Measurements from ENCODE around the gene SAMD4A. TPM values are rescaled to one million over a fixed set of nuclear protein-coding genes. Genes with fewer than 3 reads are reported as not detected.

The SAMD4A gene
- polyA plus RNA-seq, 3 donors = 3.2 to 8.6 (median 4.2) TPM

DNA sequence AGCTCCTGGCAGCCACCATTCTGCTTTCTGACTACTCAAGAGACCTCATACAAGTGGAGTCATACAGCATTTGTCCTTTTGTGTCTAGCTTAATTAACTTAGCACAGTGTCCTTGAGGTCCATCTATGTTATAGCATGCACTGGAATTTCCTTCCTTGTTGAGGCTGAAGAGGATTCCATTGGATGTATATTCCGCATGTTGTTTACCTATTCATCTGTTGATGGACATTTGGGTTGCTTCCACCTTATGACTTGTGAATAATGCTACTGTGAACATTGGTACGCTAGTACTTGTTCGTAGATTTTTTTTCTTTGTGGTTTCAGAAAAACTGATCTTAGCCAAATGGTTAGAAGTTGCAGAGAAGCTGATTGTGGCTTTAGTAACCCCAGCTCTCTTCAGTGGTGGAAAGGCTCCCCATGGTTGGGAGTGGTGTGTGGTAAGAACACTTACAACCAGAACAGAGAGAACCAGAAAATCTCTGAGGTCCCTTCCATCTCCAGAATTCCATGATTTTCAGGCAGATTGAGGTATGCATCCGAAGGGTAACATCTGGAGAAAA is 118.4 kb downstream of the SAMD4A start:
- H3K27me3 ChIP-seq (ENCODE audit: control insufficient read depth in 2 of 2, insufficient read depth in 2 of 2, low read length in 2 of 2) = no peaks in the 10 kb centered on the region
- H3K27ac ChIP-seq (ENCODE audit: low read depth in 1 of 2, low read length in 2 of 2) = no peak overlapping the region
- Mint-ChIP-seq H3K27ac (no peak overlapping the region), H3K27me3 (ENCODE audit: low read depth in 3 of 3) (peaks cover 2 to 8% (median 4%) of the 10 kb centered on the region in 3 donors), H3K36me3 (no peaks in the 10 kb centered on the region), H3K9me3 (peaks cover 0 to 4% (median 0%) of the 10 kb centered on the region in 7 donors), H3K4me1 (peaks cover 11% of the 10 kb centered on the region), H3K4me3 (no peak overlapping the region)
- no peak overlapping the region for H3K9ac ChIP-seq (ENCODE audit: insufficient read depth, low read length, poor library complexity, severe bottlenecking)
- H3K9me3 ChIP-seq (replicated peaks in 1 of 2; ENCODE audit: control insufficient read depth in 1 of 2, insufficient read depth in 1 of 2, low read length in 2 of 2) = no peaks in the 10 kb centered on the region
- H3K4me2 ChIP-seq (replicated peaks; ENCODE audit: extremely low read depth, low read length, poor library complexity, severe bottlenecking) = no peak overlapping the region
- WGBS (ENCODE audit: insufficient coverage) = 50% methylated on average over 1 of the region's 4 CpGs
- H2AFZ ChIP-seq (ENCODE audit: insufficient read depth, low read depth, low read length, poor library complexity, severe bottlenecking) = no peak overlapping the region
- intact Hi-C loops (cut with micrococcal nuclease) = no loop called here
- no peaks in the 10 kb centered on the region for H4K20me1 ChIP-seq (ENCODE audit: insufficient read depth, low read length)
- DNase-seq = no peak
- H3K36me3 ChIP-seq (replicated peaks in 1 of 2; ENCODE audit: control insufficient read depth in 1 of 2, insufficient read depth in 2 of 2, low read length in 2 of 2) = no peaks in the 10 kb centered on the region
- TF ChIP-seq, protein P1, sequence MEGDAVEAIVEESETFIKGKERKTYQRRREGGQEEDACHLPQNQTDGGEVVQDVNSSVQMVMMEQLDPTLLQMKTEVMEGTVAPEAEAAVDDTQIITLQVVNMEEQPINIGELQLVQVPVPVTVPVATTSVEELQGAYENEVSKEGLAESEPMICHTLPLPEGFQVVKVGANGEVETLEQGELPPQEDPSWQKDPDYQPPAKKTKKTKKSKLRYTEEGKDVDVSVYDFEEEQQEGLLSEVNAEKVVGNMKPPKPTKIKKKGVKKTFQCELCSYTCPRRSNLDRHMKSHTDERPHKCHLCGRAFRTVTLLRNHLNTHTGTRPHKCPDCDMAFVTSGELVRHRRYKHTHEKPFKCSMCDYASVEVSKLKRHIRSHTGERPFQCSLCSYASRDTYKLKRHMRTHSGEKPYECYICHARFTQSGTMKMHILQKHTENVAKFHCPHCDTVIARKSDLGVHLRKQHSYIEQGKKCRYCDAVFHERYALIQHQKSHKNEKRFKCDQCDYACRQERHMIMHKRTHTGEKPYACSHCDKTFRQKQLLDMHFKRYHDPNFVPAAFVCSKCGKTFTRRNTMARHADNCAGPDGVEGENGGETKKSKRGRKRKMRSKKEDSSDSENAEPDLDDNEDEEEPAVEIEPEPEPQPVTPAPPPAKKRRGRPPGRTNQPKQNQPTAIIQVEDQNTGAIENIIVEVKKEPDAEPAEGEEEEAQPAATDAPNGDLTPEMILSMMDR (IDR thresholded peaks at IDR 0.05) = no peak
- H3K4me1 ChIP-seq (ENCODE audit: control insufficient read depth in 1 of 2, insufficient read depth in 2 of 2, low read length in 2 of 2) = peaks cover 7 to 9% of the 10 kb centered on the region in 2 donors
- H3K4me3 ChIP-seq (replicated peaks in 1 of 3; ENCODE audit: low read depth in 2 of 3, low read length in 3 of 3) = no peak overlapping the region
- no peaks in the 10 kb centered on the region for H3K79me2 ChIP-seq (ENCODE audit: insufficient read depth, low read length)

DNA sequence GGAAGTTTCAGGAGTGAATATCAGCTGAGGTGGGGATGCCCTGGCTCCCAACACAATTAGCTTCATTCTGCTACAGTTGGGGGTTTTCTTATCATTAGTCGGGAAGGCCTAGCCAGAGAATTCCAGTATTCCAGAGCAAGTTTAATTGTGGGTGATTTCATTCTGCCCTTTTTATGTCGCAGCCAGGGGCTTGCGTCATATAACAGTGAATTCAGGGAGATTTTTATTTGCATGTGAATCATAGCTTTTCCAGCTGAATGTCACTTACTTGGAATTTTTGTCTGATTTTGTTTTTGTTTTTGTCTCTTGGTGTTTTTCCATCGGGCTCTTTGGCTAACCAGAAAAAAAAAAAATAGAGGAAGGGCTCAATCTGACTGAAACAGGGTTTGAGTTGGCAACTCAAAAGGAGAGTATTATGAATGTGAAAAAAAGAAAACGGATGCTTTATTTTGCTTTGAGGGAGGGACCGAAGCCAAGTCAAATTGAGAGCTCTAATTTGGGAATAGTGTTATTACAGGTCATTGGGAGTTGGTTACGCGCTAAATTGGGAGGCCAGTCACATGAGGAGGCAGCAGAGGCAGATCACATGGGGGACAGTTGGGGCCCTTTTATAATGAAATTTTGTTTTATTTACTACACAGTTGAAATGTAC is 119.4 kb downstream of the SAMD4A start:
- H3K79me2 ChIP-seq (ENCODE audit: insufficient read depth, low read length) = no peaks in the 10 kb centered on the region
- Mint-ChIP-seq H3K9me3 (peaks cover 0 to 4% (median 0%) of the 10 kb centered on the region in 7 donors), H3K27ac (no peak overlapping the region), H3K4me1 (peaks cover 11% of the 10 kb centered on the region), H3K27me3 (ENCODE audit: low read depth in 3 of 3) (peaks cover 2 to 8% (median 3%) of the 10 kb centered on the region in 3 donors), H3K36me3 (no peaks in the 10 kb centered on the region), H3K4me3 (peak overlapping the region in 1 of 2 donors; percentile 37)
- H3K36me3 ChIP-seq (replicated peaks in 1 of 2; ENCODE audit: control insufficient read depth in 1 of 2, insufficient read depth in 2 of 2, low read length in 2 of 2) = no peaks in the 10 kb centered on the region
- H3K27ac ChIP-seq (ENCODE audit: low read depth in 1 of 2, low read length in 2 of 2) = no peak overlapping the region
- no peak overlapping the region for H3K9ac ChIP-seq (ENCODE audit: insufficient read depth, low read length, poor library complexity, severe bottlenecking)
- H3K4me1 ChIP-seq (ENCODE audit: control insufficient read depth in 1 of 2, insufficient read depth in 2 of 2, low read length in 2 of 2) = peaks cover 7 to 9% of the 10 kb centered on the region in 2 donors
- no peaks in the 10 kb centered on the region for H4K20me1 ChIP-seq (ENCODE audit: insufficient read depth, low read length)
- TF ChIP-seq, protein P1 (IDR thresholded peaks at IDR 0.05) = no peak
- no peak overlapping the region for H2AFZ ChIP-seq (ENCODE audit: insufficient read depth, low read depth, low read length, poor library complexity, severe bottlenecking)
- H3K27me3 ChIP-seq (ENCODE audit: control insufficient read depth in 2 of 2, insufficient read depth in 2 of 2, low read length in 2 of 2) = no peaks in the 10 kb centered on the region
- intact Hi-C loops (cut with micrococcal nuclease) = no loop called here
- H3K4me2 ChIP-seq (replicated peaks; ENCODE audit: extremely low read depth, low read length, poor library complexity, severe bottlenecking) = no peak overlapping the region
- no peaks in the 10 kb centered on the region for H3K9me3 ChIP-seq (replicated peaks in 1 of 2; ENCODE audit: control insufficient read depth in 1 of 2, insufficient read depth in 1 of 2, low read length in 2 of 2)
- no peak overlapping the region for H3K4me3 ChIP-seq (replicated peaks in 1 of 3; ENCODE audit: low read depth in 2 of 3, low read length in 3 of 3)
- WGBS (ENCODE audit: insufficient coverage) = 93% methylated on average over 3 of the region's 8 CpGs
- DNase-seq = no peak
